Gastrocnemius medialis (tissue), 4 donors: ENCODE measurements around the gene PDE8A. TPM values are rescaled to one million over a fixed set of nuclear protein-coding genes. Genes with fewer than 3 reads are reported as not detected.

Source experiments
- ATAC-seq, 2 donors: fragments of 150-250 bp; one replicate each; pipeline ENCODE4 v1.9.1; 2016
- DNase-seq, 2 donors: peaks; one replicate each; pipeline ENCODE4 v3.0.0-alpha.2; 2019
- H3K27ac ChIP-seq, 4 donors: fragments of 200-600 bp; sonication (generic); 1 replicate in 1 of 4; 2 replicates in 3 of 4; pipeline ENCODE4 v1.5.1; 2016 to 2018; ENCODE audit warnings: mild to moderate bottlenecking in 2 of 4, moderate library complexity in 1 of 4
- H3K27me3 ChIP-seq, 3 donors: fragments of 200-600 bp; sonication (generic) in 2 of 3; 1 replicate in 1 of 3; 2 replicates in 2 of 3; pipeline versions ENCODE4 v1.5.1 to v1.6.0; 2016 to 2019; ENCODE audit warnings: mild to moderate bottlenecking in 1 of 3, moderate library complexity in 1 of 3
- H3K36me3 ChIP-seq, 2 donors: fragments of 200-600 bp; sonication (generic) in 1 of 2; one replicate each; pipeline ENCODE4 v1.5.1; 2017 to 2018
- H3K4me1 ChIP-seq, 2 donors: fragments of 200-600 bp; sonication (generic) in 1 of 2; one replicate each; pipeline ENCODE4 v1.5.1; 2016 to 2017; ENCODE audit warnings: mild to moderate bottlenecking in 2 of 2
- H3K4me3 ChIP-seq, 4 donors: fragments of 200-600 bp; sonication (generic) in 3 of 4; 1 replicate in 1 of 4; 2 replicates in 3 of 4; pipeline ENCODE4 v1.5.1; 2016 to 2019; ENCODE audit warnings: mild to moderate bottlenecking in 2 of 4
- H3K9me3 ChIP-seq, 3 donors: fragments of 200-600 bp; sonication (generic) in 2 of 3; 1 replicate in 1 of 3; 2 replicates in 2 of 3; pipeline ENCODE4 v1.5.1; 2016 to 2019
- CTCF ChIP-seq, 5 experiments: fragments of 450-650 bp in 3 of 5; fragments of 200-600 bp in 2 of 5; sonication (generic) in 2 of 5; IDR thresholded peaks in 4 of 5; conservative IDR thresholded peaks in 1 of 5; 1 replicate in 4 of 5; 2 replicates in 1 of 5; pipeline ENCODE4 v1.5.1; 2016 to 2019; ENCODE audit warnings: antibody characterized with exemption in 5 of 5, mild to moderate bottlenecking in 3 of 5, moderate library complexity in 3 of 5
- POLR2A ChIP-seq, 2 donors: fragments of 450-650 bp; IDR thresholded peaks; one replicate each; pipeline ENCODE4 v1.6.1; 2017; ENCODE audit warnings: antibody characterized with exemption in 2 of 2, mild to moderate bottlenecking in 2 of 2, moderate library complexity in 2 of 2
- in situ Hi-C, 4 donors: fragments of 200-750 bp; cut with MboI; loops; one replicate each; pipeline versions ENCODE4 v1.15.0 to v1.8.0; 2017; ENCODE audit warnings: low sequenced_read_pairs in 4 of 4
- intact Hi-C: fragments of 100-400 bp; cut with DNase I; formaldehyde crosslinking; loops from one replicate; pipeline ENCODE4 v1.15.1; 2023; ENCODE audit warnings: low total_unique reads
- total RNA-seq, 4 donors: library from RNA; depleted of rRNA; stranded (reverse); fragments of >200 nt; gene quantifications; one replicate each; pipeline versions ENCODE4 v1.1.0 to v1.2.3, GENCODE V29; 2016

The PDE8A gene
- total RNA-seq, 4 donors from 2014 or later = 6.3 to 20.6 (median 13.9) TPM

GRCh38 chr15:85044251-85044853 is 62.7 kb downstream of the PDE8A start:
- peak overlapping the region in 3 of 4 donors; percentile 69 to 76 (median 73) for H3K27ac ChIP-seq
- no peak overlapping the region for H3K4me3 ChIP-seq
- peak; percentile 44 to 46 for DNase-seq
- no peaks in the 10 kb centered on the region for H3K27me3 ChIP-seq
- ATAC-seq = peak; percentile 89 to 90
- H3K36me3 ChIP-seq = no peaks in the 10 kb centered on the region
- peaks cover 22 to 24% of the 10 kb centered on the region in 2 donors for H3K4me1 ChIP-seq
- TF ChIP-seq POLR2A (IDR thresholded peaks at IDR 0.05) (no peak), CTCF (IDR thresholded peaks at IDR 0.05 in 4 of 5, conservative IDR thresholded peaks at IDR 0.05 in 1 of 5) (peak; percentile 35 to 77 (median 74))
- no peaks in the 10 kb centered on the region for H3K9me3 ChIP-seq
- in situ Hi-C loops = loop anchor here in 3 of 4 donors (5.0 to 10.0 kb wide), 4 partner anchors 87 to 460 kb away; no protein-coding TSS in a partner anchor
- intact Hi-C loops = loop anchor here (1.0 to 10.0 kb wide), 3 partner anchors 64 to 460 kb away; partner anchors contain the start of gene PDE8A

GRCh38 chr15:85044894-85045293 is 63.2 kb downstream of the PDE8A start:
- Histone ChIP-seq H3K4me3 (no peak overlapping the region), H3K27me3 (no peaks in the 10 kb centered on the region), H3K4me1 (peaks cover 22 to 24% of the 10 kb centered on the region in 2 donors), H3K27ac (peak overlapping the region; percentile 54 to 76 (median 71)), H3K9me3 (no peaks in the 10 kb centered on the region), H3K36me3 (no peaks in the 10 kb centered on the region)
- DNase-seq = no peak
- in situ Hi-C loops (loop anchor here in 3 of 4 donors (5.0 to 10.0 kb wide), 4 partner anchors 88 to 460 kb away; no protein-coding TSS in a partner anchor), intact Hi-C loops (loop anchor here (1.0 to 10.0 kb wide), 3 partner anchors 64 to 460 kb away; partner anchors contain the start of gene PDE8A)
- ATAC-seq = peak in 1 of 2 donors; percentile 6
- TF ChIP-seq CTCF (IDR thresholded peaks at IDR 0.05 in 4 of 5, conservative IDR thresholded peaks at IDR 0.05 in 1 of 5) = no peak
- TF ChIP-seq POLR2A (IDR thresholded peaks at IDR 0.05) = no peak

GRCh38 chr15:85045615-85046014 is 64.0 kb downstream of the PDE8A start:
- Histone ChIP-seq H3K27me3 (no peaks in the 10 kb centered on the region), H3K9me3 (no peaks in the 10 kb centered on the region), H3K4me3 (no peak overlapping the region), H3K4me1 (peaks cover 26 to 29% of the 10 kb centered on the region in 2 donors), H3K27ac (peak overlapping the region; percentile 54 to 76 (median 71)), H3K36me3 (no peaks in the 10 kb centered on the region)
- intact Hi-C loops = loop anchor here (2.0 to 10.0 kb wide), 2 partner anchors 65 to 461 kb away; partner anchors contain the start of gene PDE8A
- DNase-seq (no peak), ATAC-seq (no peak)
- in situ Hi-C loops = loop anchor here in 2 of 4 donors (10.0 kb wide), 2 partner anchors 451 to 461 kb away; no protein-coding TSS in a partner anchor
- no peak for TF ChIP-seq POLR2A (IDR thresholded peaks at IDR 0.05)
- TF ChIP-seq CTCF (IDR thresholded peaks at IDR 0.05 in 4 of 5, conservative IDR thresholded peaks at IDR 0.05 in 1 of 5) = no peak

- in situ Hi-C loops = loop anchor here in 2 of 4 donors (10.0 kb wide), 2 partner anchors 453 to 463 kb away; no protein-coding TSS in a partner anchor
- Histone ChIP-seq H3K4me1 (peaks cover 26 to 34% of the 10 kb centered on the region in 2 donors), H3K27me3 (no peaks in the 10 kb centered on the region), H3K36me3 (no peaks in the 10 kb centered on the region), H3K27ac (peak overlapping the region; percentile 54 to 76 (median 71)), H3K9me3 (no peaks in the 10 kb centered on the region), H3K4me3 (peak overlapping the region in 1 of 4 donors; percentile 17)
- intact Hi-C loops = loop anchor here (10.0 kb wide), 1 partner anchor 463 kb away; no protein-coding TSS in a partner anchor
- ATAC-seq (peak; percentile 79 to 84), DNase-seq (peak; percentile 27 to 36)
- no peak for TF ChIP-seq CTCF (IDR thresholded peaks at IDR 0.05 in 4 of 5, conservative IDR thresholded peaks at IDR 0.05 in 1 of 5)
- peak in 1 of 2 donors; percentile 71 for TF ChIP-seq POLR2A (IDR thresholded peaks at IDR 0.05)
Observed at GRCh38 chr15:85047271-85047948, 65.8 kb downstream of the PDE8A start.
